DOHH2 (cell line): Measurements from ENCODE around the gene MCEE.

Experiments
- EZH2phosphoT487 ChIP-seq: fragments of 200-600 bp; sonication (generic); IDR thresholded peaks from 2 replicates; pipeline ENCODE4 v1.6.1; 2017; ENCODE audit warnings: borderline replicate concordance, mild to moderate bottlenecking, antibody characterized with exemption, low read length, moderate library complexity, mixed read lengths
- TF ChIP-seq, protein P1 (sequence below): fragments of 200-600 bp; sonication (generic); IDR thresholded peaks from one replicate; pipeline ENCODE4 v1.5.1; 2014; ENCODE audit warnings: antibody characterized with exemption, mild to moderate bottlenecking, low read depth, low read length; ENCODE audit not compliant: poor library complexity, severe bottlenecking

DNA sequence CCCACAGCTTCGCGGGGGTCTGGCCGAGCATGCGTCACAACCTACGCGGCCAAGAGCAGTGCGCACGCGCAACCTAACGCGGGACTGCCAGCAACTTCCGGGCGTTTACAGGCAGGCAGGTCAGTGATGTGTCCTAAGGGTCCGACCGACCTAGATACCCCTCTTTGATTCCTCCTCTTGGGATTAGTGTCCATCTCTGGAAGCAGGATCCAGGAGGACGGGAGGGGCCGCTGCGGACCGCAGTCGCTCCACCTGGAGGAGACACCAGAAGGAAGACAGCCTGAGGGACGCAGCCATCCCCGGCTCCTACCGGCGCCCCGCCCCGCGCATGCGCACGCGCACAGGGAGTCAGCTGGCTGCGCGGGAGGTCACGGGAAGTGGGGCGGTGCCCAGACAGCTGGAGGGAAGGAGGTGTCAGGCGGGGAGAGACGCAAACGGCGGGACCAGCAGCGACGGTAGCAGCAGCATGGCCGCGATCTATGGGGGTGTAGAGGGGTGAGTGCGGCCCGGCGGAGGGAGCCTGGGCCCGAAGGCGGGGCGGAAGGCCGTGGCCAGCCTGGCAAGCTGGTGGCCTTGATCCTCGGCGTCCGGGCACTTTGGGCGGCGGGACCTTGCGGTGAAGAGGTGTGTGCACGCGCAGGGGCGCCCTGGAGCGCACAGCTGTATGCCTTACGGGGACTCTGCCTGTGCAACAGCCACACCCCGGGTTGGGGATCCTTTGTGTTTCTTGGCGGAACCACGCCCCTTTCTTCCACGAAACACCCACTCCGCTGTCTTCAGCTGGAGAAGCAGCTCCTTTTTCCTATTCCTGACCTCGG is 61.6 kb downstream of the MCEE start, which contains the start of gene NAGK:
- TF ChIP-seq, protein P1, sequence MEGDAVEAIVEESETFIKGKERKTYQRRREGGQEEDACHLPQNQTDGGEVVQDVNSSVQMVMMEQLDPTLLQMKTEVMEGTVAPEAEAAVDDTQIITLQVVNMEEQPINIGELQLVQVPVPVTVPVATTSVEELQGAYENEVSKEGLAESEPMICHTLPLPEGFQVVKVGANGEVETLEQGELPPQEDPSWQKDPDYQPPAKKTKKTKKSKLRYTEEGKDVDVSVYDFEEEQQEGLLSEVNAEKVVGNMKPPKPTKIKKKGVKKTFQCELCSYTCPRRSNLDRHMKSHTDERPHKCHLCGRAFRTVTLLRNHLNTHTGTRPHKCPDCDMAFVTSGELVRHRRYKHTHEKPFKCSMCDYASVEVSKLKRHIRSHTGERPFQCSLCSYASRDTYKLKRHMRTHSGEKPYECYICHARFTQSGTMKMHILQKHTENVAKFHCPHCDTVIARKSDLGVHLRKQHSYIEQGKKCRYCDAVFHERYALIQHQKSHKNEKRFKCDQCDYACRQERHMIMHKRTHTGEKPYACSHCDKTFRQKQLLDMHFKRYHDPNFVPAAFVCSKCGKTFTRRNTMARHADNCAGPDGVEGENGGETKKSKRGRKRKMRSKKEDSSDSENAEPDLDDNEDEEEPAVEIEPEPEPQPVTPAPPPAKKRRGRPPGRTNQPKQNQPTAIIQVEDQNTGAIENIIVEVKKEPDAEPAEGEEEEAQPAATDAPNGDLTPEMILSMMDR, result peak; percentile 28
- no peak for TF ChIP-seq EZH2phosphoT487
